Central memory CD4-positive, alpha-beta T cell (primary cell): ENCODE measurements around the gene SUB1.

Source experiments
- DNase-seq: peaks from one replicate; pipeline ENCODE4 v3.0.0; 2022

Gene SUB1

DNA sequence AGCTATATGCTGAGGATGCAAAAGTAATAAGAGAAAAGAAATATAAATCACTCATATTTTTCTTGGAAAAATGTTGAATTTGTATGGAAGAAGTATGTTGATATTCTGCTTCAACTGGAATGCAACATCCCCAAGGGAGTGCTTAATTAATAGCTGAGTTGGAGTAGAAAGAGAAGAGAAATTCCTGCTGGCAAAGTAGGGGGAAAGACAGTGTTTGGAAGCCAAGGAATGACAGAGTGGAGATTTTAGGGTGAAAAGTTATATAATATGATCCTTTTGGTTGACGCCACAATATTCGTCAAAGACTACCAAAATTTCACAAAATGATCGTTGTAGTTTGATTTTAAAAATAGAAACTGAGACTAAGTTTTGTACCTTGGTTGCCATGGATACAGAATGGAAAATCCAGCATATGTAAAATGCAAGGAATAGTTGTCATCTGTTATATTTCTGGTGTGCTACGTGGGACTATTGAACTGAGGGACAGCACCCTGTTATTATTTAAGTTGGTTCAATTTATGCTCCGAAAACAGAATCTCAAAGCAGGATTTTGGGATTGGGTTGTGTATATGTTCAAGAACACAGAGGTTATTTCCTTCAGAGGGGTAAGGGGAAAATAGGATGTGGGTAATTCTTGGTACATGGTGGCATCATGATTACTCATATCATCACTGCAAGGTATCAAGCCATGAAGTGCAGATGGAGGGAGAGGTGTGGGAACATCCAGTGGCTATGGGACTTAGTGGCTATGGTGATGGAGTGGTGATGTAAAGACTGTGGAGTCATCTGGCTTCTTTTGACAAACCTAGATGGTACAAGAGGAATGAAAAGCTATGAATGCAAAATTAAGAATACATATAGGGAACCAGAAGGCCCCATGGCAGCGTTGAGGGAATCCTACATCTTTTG lies 61.0 kb downstream of the SUB1 start:
- DNase-seq, result no peak

DNA sequence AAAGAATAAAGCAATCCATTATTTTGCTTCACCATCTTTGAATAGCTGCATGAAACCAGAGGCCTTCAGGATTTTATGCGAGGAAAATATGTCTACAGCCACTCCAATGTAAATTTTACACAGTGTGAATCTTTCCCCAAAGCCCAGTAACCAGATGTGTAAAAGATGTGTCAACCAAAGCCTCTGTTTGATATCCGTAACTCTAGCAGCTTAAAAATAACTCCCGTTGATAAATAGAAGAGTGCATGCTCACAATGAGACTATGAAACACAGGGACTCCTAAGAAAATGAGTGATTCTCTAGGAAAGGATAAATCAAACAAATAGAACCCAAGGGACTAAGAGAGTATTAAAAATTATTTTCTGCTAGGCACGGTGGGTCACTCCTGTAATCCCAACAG lies 65.7 kb downstream of the SUB1 start:
- DNase-seq, result no peak

DNA sequence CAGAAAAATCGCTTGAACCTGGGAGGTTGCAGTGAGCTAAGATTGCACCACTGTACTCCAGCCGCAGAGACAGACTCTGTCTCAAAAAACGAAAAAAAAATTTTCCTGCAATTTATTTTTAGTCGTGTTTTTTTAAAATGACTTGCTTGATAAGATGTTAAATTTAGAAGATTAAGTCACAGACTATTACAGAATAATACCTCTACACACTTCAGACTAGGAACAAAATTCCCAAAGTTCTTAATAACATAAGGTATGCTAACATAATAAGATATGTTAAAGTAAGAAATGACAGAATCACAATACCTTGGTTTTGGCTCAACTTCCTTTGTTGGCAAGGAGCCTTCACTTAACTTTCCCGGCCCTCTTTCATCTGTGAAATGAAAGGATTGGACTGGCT lies 66.3 kb downstream of the SUB1 start:
- no peak for DNase-seq
